Stomach (tissue), 9 donors: Measurements from ENCODE around the gene TBC1D2. TPM values are rescaled to one million over a fixed set of nuclear protein-coding genes. Genes with fewer than 3 reads are reported as not detected.

Source experiments
- DNase-seq, 2 donors: peaks; one replicate each; pipeline versions ENCODE4 v3.0.0 to v3.0.0-alpha.2; 2013 to 2019
- H3K27ac ChIP-seq, 5 donors: fragments of 200-600 bp in 4 of 5; sonication (generic) in 4 of 5; one replicate each; pipeline ENCODE4 v1.5.1; 2013 to 2019; ENCODE audit warnings: mild to moderate bottlenecking in 1 of 5, moderate library complexity in 1 of 5
- H3K27me3 ChIP-seq, 3 donors: fragments of 200-600 bp; sonication (generic); one replicate each; pipeline ENCODE4 v1.5.1; 2017 to 2019; ENCODE audit warnings: mixed run types in 1 of 3
- H3K36me3 ChIP-seq, 4 donors: fragments of 200-600 bp; sonication (generic); 1 replicate in 3 of 4; 2 replicates in 1 of 4; pipeline ENCODE4 v1.5.1; 2016 to 2019
- H3K4me1 ChIP-seq, 4 donors: fragments of 200-600 bp; sonication (generic); one replicate each; pipeline ENCODE4 v1.5.1; 2016 to 2019
- H3K4me3 ChIP-seq, 4 donors: fragments of 200-600 bp; sonication (generic) in 3 of 4; one replicate each; pipeline ENCODE4 v1.5.1; 2016 to 2019; ENCODE audit warnings: mild to moderate bottlenecking in 1 of 4
- H3K9me3 ChIP-seq, 4 donors: fragments of 200-600 bp; sonication (generic); one replicate each; pipeline ENCODE4 v1.5.1; 2016 to 2019
- EP300 ChIP-seq: sonication (generic); formaldehyde crosslinking; IDR thresholded peaks from one replicate; pipeline ENCODE4 v1.6.1; 2017; ENCODE audit warnings: antibody characterized with exemption
- POLR2A ChIP-seq, 4 donors: fragments of 450-650 bp; IDR thresholded peaks; one replicate each; pipeline ENCODE4 v1.6.1; 2016; ENCODE audit warnings: antibody characterized with exemption in 4 of 4, control low read depth in 2 of 4, mild to moderate bottlenecking in 1 of 4, moderate library complexity in 1 of 4
- POLR2AphosphoS5 ChIP-seq, 3 donors: sonication (generic); formaldehyde crosslinking; IDR thresholded peaks; one replicate each; pipeline ENCODE4 v1.6.1; 2016; ENCODE audit warnings: antibody characterized with exemption in 3 of 3
- WGBS, 5 donors: extraction: QIAGEN DNeasy Blood & Tissue Kit in 3 of 5; methylation state at CpG; one replicate each; pipeline versions ENCODE4 v1.1.5 to v1.1.7; 2013 to 2018; 5-methylcytosine and 5-hydroxymethylcytosine counted together
- intact Hi-C: fragments of 100-400 bp; cut with DNase I; formaldehyde crosslinking; loops from one replicate; pipeline ENCODE4 v1.15.1; 2023; ENCODE audit warnings: low total_unique reads
- polyA plus RNA-seq, 3 donors: library from polyadenylated mRNA; stranded (reverse); fragments of 200-250 nt; gene quantifications; one replicate each; pipeline ENCODE4 v1.2.3, GENCODE V29; 2013
- total RNA-seq, 5 donors: library from RNA; depleted of rRNA; stranded (reverse); fragments of >200 nt; gene quantifications; one replicate each; pipeline versions ENCODE4 v1.1.0 to v1.2.3, GENCODE V29; 2014 to 2016
- TF ChIP-seq, protein P1 (sequence below), 7 experiments: fragments of 450-650 bp in 4 of 7; fragments of 200-600 bp in 3 of 7; sonication (generic) in 3 of 7; IDR thresholded peaks; one replicate each; pipeline ENCODE4 v1.5.1; 2016 to 2019; ENCODE audit warnings: antibody characterized with exemption in 7 of 7, control low read depth in 2 of 7, mild to moderate bottlenecking in 1 of 7
- donor health status: healthy with polysubstance abuse.
- donor health status: Bipolar disorder and iron deficiency.
- donor health status: healthy.

The TBC1D2 gene
- total and polyA plus RNA-seq, 8 donors: 2.9 to 36.4 (median 15.9) TPM

DNA sequence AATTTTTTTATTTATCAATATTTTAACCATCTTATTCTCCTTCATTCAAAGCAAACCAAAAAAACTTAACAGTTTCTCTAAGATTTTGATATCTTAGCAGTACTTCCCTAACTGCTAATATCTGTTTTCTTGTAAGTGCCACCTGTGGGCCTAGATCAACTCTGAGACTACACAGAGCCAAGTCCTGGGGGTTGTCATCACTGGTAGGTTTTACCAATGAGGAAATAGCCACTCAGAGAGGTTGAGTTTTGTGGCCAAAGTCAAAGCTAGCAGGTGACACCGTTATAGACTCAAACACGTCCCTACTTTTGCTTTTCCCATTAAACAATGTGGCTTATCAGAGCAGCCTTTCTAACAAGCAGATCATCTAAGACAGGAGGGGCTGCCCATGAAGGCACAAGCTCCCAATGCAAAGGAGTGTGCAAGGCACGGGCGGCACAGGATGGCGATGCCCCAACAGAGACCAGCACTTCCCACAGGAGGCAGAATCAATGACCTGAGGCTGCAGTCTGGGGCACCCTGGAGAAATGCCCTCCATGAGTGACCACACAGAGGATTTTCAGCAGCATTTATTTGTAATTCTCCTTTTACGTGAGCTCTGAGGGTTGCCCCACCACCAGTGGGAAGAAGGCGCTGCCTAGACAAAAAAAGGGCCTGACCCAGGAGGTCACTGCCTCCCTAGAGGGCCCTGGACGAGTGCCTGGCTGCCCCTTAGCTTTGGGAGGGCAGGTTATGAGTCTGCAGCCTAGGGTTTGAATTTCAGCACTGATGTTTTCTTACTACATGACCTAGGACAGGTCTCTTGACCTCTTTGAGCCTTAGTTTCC lies 7.4 kb downstream of the TBC1D2 start:
- H3K4me1 ChIP-seq: peaks cover 0 to 52% (median 10%) of the 10 kb centered on the region in 4 donors
- DNase-seq: no peak
- WGBS, 5 donors: 76 to 84% (median 80%) methylated on average over 6 to 8 of the region's 8 CpGs

DNA sequence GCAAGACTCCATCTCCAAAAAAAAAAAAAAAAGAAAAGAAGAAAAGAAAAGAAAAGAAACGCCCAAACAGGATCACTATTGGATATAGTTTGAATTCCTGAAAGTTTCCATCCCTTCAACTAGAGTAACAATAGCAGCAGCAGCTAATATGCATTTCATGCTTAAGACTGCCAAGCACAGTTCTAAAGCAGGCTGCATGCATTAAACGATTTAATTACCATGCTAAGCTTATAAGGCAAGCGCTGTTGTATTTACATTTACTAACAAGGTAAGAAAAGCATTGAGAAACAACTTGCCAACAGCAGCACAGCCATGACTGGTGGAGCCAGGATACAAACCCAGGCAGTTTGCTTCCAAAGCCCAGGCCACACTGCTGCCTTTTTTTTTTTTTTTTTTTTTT lies 13.0 kb downstream of the TBC1D2 start:
- Histone ChIP-seq H3K27me3 (no peaks in the 10 kb centered on the region), H3K4me3 (no peak overlapping the region), H3K27ac (no peak overlapping the region), H3K36me3 (peaks cover 0 to 38% (median 25%) of the 10 kb centered on the region in 4 donors), H3K4me1 (peaks cover 0 to 16% (median 2%) of the 10 kb centered on the region in 4 donors), H3K9me3 (no peaks in the 10 kb centered on the region)
- WGBS, 5 donors: 81 to 89% (median 86%) methylated on average over 3 of the region's 3 CpGs
- TF ChIP-seq POLR2A (IDR thresholded peaks at IDR 0.05) (no peak), POLR2AphosphoS5 (IDR thresholded peaks at IDR 0.05) (no peak), EP300 (no peak)
- TF ChIP-seq, protein P1, sequence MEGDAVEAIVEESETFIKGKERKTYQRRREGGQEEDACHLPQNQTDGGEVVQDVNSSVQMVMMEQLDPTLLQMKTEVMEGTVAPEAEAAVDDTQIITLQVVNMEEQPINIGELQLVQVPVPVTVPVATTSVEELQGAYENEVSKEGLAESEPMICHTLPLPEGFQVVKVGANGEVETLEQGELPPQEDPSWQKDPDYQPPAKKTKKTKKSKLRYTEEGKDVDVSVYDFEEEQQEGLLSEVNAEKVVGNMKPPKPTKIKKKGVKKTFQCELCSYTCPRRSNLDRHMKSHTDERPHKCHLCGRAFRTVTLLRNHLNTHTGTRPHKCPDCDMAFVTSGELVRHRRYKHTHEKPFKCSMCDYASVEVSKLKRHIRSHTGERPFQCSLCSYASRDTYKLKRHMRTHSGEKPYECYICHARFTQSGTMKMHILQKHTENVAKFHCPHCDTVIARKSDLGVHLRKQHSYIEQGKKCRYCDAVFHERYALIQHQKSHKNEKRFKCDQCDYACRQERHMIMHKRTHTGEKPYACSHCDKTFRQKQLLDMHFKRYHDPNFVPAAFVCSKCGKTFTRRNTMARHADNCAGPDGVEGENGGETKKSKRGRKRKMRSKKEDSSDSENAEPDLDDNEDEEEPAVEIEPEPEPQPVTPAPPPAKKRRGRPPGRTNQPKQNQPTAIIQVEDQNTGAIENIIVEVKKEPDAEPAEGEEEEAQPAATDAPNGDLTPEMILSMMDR (IDR thresholded peaks at IDR 0.05): no peak
- intact Hi-C loops: no loop called here
- DNase-seq: no peak

More for the DNA sequence above, 7.4 kb downstream of the TBC1D2 start:
- TF ChIP-seq EP300: no peak
- TF ChIP-seq POLR2AphosphoS5 (IDR thresholded peaks at IDR 0.05): no peak
- no peak for TF ChIP-seq POLR2A (IDR thresholded peaks at IDR 0.05)
- TF ChIP-seq, protein P1 (IDR thresholded peaks at IDR 0.05): no peak
- Histone ChIP-seq H3K27ac (peak overlapping the region in 4 of 5 donors; percentile 38 to 75 (median 66)), H3K9me3 (no peaks in the 10 kb centered on the region), H3K4me3 (no peak overlapping the region), H3K36me3 (peaks cover 0 to 39% (median 31%) of the 10 kb centered on the region in 4 donors), H3K27me3 (no peaks in the 10 kb centered on the region)
- intact Hi-C loops: no loop called here

DNA sequence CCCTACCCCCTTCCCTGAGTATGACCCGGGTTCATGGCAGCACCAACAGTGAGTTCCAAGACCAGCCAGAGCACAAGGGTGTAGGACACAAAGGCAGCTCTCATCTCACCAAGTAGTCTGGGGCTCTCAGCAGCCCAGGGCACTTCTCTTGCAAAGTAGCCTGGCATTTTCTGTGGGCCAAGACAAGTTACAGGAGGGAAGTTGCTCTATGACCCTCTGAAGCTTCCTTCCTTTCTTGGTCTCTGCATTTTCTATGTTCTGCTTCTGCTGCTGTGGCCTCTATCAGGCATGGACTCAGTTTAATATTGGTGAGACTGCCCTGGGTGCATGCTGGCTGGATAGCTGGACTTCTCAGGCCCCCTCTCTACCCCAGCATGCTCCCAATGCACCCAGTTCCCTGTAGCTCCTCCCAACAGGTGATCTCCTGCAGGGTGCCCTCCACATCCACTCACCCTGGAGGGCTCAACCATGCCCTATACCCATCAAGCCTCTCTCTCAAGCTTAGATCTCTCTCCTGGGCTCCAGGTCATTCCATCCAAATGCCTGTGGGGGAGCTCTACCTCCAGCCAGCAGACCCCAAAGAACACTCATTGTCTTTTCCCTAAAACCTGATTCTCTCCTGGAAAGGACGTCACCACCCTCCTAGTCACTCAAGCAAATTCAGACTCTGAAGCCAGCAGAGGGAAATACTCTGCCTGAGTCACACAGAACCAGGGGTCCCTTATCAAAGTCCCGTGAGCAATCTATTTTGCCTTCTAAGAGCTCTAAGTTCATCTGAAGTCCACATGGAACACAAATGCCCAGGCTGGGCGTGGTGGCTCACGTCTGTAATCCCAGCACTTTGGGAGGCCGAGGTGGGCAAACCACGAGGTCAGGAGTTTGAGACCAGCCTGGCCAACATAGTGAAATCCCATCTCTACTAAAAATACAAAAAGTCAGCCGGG lies 13.8 kb downstream of the TBC1D2 start:
- peaks cover 0 to 38% (median 25%) of the 10 kb centered on the region in 4 donors for H3K36me3 ChIP-seq
- H3K27ac ChIP-seq: no peak overlapping the region
- H3K27me3 ChIP-seq: no peaks in the 10 kb centered on the region
- DNase-seq: peak in 1 of 2 donors; percentile 38
- 75 to 87% (median 78%) methylated on average over 8 of the region's 8 CpGs for WGBS, 5 donors
- H3K4me3 ChIP-seq: no peak overlapping the region
- H3K4me1 ChIP-seq: peaks cover 0 to 11% (median 2%) of the 10 kb centered on the region in 4 donors
- intact Hi-C loops: no loop called here
- no peak for TF ChIP-seq POLR2AphosphoS5 (IDR thresholded peaks at IDR 0.05)
- no peak for TF ChIP-seq POLR2A (IDR thresholded peaks at IDR 0.05)
- TF ChIP-seq, protein P1 (IDR thresholded peaks at IDR 0.05): no peak
- no peak for TF ChIP-seq EP300
- H3K9me3 ChIP-seq: no peaks in the 10 kb centered on the region

- TF ChIP-seq POLR2AphosphoS5 (IDR thresholded peaks at IDR 0.05) (no peak), EP300 (no peak), POLR2A (IDR thresholded peaks at IDR 0.05) (no peak)
- TF ChIP-seq, protein P1 (IDR thresholded peaks at IDR 0.05): no peak
- no peak overlapping the region for H3K27ac ChIP-seq
- H3K36me3 ChIP-seq: peaks cover 0 to 41% (median 25%) of the 10 kb centered on the region in 4 donors
- intact Hi-C loops: no loop called here
- H3K4me3 ChIP-seq: no peak overlapping the region
- H3K9me3 ChIP-seq: no peaks in the 10 kb centered on the region
- H3K27me3 ChIP-seq: no peaks in the 10 kb centered on the region
- DNase-seq: no peak
- 83 to 96% (median 88%) methylated on average over 3 of the region's 3 CpGs for WGBS, 5 donors
- peaks cover 0 to 7% (median 2%) of the 10 kb centered on the region in 4 donors for H3K4me1 ChIP-seq
These were observed 15.0 kb downstream of the TBC1D2 start for GRCh38 chr9:98240475-98240874.
